M059J (cell line): Measurements from ENCODE around the gene CDC40. TPM values are rescaled to one million over a fixed set of nuclear protein-coding genes. Genes with fewer than 3 reads are reported as not detected.
"Not testable (repeated sequence)": the region's sequence is repeated elsewhere in the genome, so short reads cannot be mapped to it uniquely, and the experiment has no call there.

Experiments
- DNase-seq: peaks from one replicate; pipeline ENCODE4 v3.0.0-alpha.2; 2012; ENCODE audit warnings: low read depth
- total RNA-seq: library from RNA; depleted of rRNA; stranded (reverse); fragments of >200 nt; shearing (Covaris generic); gene quantifications from 2 replicates; pipeline ENCODE4 v1.2.3, GENCODE V29; 2014; rRNA removed

CDC40 gene
- total RNA-seq, 1 experiment from 2014 or later, result 27.9 TPM

- peak; percentile 27 for DNase-seq
Observed at GRCh38 chr6:110270165-110270564, 89.9 kb downstream of the CDC40 start.

- no peak for DNase-seq
Observed at GRCh38 chr6:110271732-110272022, 91.5 kb downstream of the CDC40 start.

- DNase-seq, result not testable (repeated sequence)
Observed at GRCh38 chr6:110272781-110273180, 92.6 kb downstream of the CDC40 start.

DNA sequence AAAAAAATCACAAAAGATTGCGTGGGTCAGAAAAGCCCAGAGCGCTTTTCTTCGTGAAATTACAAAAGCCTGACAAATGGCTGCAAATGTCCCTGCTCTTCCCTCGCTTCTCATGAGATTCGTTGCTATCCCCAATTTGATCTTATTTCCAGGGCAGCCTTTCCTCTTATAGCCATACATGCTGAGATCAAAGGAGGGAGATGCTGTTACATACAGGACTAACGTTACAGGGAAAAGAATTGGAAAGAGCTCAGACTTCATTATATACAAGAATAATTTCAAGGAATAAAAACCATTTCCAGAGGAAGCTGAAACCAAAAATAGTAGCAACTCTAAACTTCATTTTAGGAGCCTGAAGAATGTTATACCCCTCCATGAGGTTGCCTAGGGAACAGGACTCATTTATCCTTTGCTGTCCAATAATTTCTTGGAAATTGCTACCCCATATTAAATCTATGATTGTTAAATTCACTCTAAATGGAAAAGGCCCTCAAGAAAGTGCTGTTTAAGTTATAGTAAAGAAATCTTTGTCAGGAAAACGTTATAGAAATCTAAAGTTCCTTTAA lies 97.0 kb downstream of the CDC40 start:
- no peak for DNase-seq

Other genes with a start within 250 kb of the CDC40 start
- gene GPR6, start 202.1 kb upstream of the CDC40 start, total RNA-seq, result not detected in 2 replicates
- gene WASF1, start 757 bp upstream of the CDC40 start, total RNA-seq, result 25.2 and 26.2 TPM in 2 replicates
- not detected in 2 replicates for gene METTL24, start 177.9 kb downstream of the CDC40 start, total RNA-seq
- 16.5 and 24.7 TPM in 2 replicates for gene DDO, start 235.1 kb downstream of the CDC40 start, total RNA-seq